ENCODE results near the gene CCDC188.

Gene CCDC188

DNA sequence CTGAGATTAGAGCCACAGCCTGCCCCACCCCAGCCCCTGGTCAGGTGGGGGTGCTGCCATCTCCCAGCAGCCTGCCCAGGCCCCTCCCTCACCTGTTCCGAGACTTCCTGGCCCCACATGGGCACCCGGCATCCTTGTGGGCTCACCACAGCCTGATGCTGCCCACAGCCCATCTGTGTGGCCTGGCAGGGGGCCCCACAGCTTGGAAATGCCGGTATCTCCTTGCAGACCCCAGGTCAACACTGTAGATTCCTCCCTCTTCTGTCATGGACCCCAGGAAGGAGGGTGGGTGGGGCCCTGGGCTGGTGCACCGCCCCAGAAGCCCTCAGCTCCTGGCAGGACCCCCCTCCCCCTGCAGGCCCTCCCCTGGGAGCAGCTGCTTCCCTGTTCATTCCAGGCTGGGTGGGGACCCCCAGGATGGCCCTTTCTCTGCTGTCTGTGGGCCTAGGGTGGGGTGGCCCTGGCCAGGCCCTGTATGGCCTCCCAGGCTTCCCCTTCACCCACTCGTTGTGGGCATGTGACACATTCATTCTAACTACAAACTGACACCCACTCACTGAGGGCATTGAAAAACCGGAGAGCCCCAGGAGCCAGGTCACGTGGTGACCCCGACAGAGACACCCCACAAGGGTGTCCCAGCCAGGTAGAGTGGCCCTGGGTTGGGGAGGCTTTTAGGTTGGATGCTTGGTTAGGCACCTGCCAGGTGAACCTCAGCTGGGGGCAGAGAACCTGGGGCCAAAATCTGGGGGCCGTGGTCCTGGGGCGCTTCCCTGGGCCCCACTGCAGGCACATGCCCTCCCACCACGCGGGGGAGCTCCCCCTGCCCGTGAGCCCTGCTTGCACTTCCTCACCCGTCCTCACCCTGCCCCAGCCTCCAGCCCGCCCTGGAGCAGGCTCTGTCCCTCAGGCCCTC, 44.1 kb upstream of the CCDC188 start:
- Histone ChIP-seq H4K20me1 (ENCODE audit: control insufficient read depth, insufficient read depth, low read depth, low read length) (no peaks in the 10 kb centered on the region), H3K4me2 (ENCODE audit: low read length) (no peak overlapping the region), H3K27ac (ENCODE audit: low read depth, low read length) (no peak overlapping the region), H3K79me2 (ENCODE audit: control insufficient read depth, low read length) (no peaks in the 10 kb centered on the region), H3K9me2 (replicated peaks; ENCODE audit: control insufficient read depth, low read length) (no peaks in the 10 kb centered on the region), H3K4me1 (ENCODE audit: control insufficient read depth, low read length) (no peaks in the 10 kb centered on the region), H3K9me3 (ENCODE audit: control insufficient read depth, insufficient read depth, low read length) (no peaks in the 10 kb centered on the region), H3K36me3 (ENCODE audit: control insufficient read depth, low read length) (no peaks in the 10 kb centered on the region), H3F3A (ENCODE audit: control insufficient read depth, insufficient read depth) (no peaks in the 10 kb centered on the region), H3K4me3 (ENCODE audit: low read length) (no peak overlapping the region), H3K27me3 (ENCODE audit: control insufficient read depth, low read length) (no peaks in the 10 kb centered on the region; the same call in 1 of the 2 replicates)
- no peak for TF ChIP-seq EZH2phosphoT487 (IDR thresholded peaks at IDR 0.05; ENCODE audit: borderline replicate concordance, low read length)
- TF ChIP-seq, protein P1, sequence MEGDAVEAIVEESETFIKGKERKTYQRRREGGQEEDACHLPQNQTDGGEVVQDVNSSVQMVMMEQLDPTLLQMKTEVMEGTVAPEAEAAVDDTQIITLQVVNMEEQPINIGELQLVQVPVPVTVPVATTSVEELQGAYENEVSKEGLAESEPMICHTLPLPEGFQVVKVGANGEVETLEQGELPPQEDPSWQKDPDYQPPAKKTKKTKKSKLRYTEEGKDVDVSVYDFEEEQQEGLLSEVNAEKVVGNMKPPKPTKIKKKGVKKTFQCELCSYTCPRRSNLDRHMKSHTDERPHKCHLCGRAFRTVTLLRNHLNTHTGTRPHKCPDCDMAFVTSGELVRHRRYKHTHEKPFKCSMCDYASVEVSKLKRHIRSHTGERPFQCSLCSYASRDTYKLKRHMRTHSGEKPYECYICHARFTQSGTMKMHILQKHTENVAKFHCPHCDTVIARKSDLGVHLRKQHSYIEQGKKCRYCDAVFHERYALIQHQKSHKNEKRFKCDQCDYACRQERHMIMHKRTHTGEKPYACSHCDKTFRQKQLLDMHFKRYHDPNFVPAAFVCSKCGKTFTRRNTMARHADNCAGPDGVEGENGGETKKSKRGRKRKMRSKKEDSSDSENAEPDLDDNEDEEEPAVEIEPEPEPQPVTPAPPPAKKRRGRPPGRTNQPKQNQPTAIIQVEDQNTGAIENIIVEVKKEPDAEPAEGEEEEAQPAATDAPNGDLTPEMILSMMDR (IDR thresholded peaks at IDR 0.05; ENCODE audit: low read depth, low read length, poor library complexity, severe bottlenecking), result no peak

DNA sequence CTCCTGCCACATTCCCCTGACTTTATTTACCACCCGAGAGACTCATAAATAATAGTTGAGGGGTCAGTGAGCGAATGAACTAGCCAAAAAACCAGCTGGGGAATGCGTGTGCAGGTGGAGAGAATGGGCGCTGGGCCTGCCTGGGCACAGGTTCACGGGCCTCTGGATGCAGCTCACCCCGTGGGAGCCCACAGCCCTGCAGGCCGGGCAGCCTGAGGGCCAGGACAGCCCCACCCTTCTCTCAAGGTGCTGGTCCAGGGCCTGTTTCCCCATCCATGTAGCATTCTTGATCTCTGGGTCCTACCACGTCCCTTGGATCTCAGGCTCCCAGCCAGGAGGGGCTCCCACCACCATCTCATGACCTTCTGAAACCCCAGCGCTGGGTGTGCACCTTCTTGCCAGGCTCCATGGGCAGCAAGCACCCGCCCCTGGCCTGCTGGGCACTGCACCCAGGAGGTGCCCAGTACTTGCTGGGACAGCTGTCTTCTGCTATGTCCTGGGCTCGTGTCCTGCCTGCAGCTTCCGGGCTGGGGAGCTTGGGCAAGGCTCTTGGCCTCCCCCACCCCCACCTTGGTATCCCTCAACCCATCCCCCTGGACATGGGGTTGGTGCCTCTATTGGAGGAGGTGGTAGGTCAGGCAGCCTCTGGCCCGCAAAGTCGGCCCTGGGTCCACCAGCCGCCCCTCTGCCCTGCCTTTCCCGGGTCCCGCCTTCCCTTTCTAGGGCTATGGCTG, 43.1 kb upstream of the CCDC188 start:
- Histone ChIP-seq H3K4me1 (ENCODE audit: control insufficient read depth, low read length) (no peaks in the 10 kb centered on the region), H3K9me2 (replicated peaks; ENCODE audit: control insufficient read depth, low read length) (no peaks in the 10 kb centered on the region), H3K27me3 (ENCODE audit: control insufficient read depth, low read length) (no peaks in the 10 kb centered on the region; the same call in 1 of the 2 replicates), H3K4me3 (ENCODE audit: low read length) (no peak overlapping the region), H3K9me3 (ENCODE audit: control insufficient read depth, insufficient read depth, low read length) (no peaks in the 10 kb centered on the region), H3K27ac (ENCODE audit: low read depth, low read length) (no peak overlapping the region), H4K20me1 (ENCODE audit: control insufficient read depth, insufficient read depth, low read depth, low read length) (no peaks in the 10 kb centered on the region), H3K4me2 (ENCODE audit: low read length) (no peak overlapping the region), H3K79me2 (ENCODE audit: control insufficient read depth, low read length) (no peaks in the 10 kb centered on the region), H3F3A (ENCODE audit: control insufficient read depth, insufficient read depth) (no peaks in the 10 kb centered on the region), H3K36me3 (ENCODE audit: control insufficient read depth, low read length) (no peaks in the 10 kb centered on the region)
- TF ChIP-seq, protein P1 (IDR thresholded peaks at IDR 0.05; ENCODE audit: low read depth, low read length, poor library complexity, severe bottlenecking), result no peak
- no peak for TF ChIP-seq EZH2phosphoT487 (IDR thresholded peaks at IDR 0.05; ENCODE audit: borderline replicate concordance, low read length)

DNA sequence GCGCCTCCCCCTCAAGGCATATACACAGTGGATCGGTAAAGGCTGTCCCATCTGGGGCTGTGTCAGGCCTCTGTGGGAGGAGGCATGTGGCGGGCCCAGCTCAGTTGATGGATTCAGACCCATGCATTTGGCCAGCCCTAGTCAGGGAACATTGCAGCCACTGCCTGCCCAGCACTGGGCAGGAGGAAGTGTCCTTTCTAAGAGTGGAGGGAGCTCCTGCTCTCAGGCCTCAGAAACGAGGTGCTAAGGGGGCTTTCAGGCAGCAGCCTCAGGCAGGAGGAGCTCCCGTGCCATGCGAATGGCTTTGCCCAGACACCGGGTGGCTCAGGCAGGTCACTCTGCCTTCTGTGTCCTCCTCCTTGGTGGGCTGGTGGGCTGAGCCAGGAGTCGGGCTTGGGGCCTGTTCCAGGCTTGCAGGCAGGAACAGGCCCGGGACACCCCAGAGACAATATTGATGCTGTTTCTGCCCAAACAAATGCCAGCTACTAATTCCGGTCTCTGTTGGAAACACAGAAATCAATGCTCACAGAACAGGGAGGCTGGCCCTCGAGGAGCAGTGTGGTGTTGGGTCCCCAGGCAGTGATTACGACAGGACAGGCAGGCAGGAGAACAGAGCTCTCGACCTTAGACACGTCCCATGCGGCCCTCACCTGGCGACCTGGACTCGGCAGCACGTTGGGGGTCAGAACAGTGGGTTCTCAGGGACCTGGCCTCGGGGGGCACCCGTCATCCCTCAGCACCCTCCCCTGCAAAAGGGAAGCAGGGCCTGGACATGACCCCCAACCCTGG, 42.3 kb upstream of the CCDC188 start:
- Histone ChIP-seq H3K9me2 (replicated peaks; ENCODE audit: control insufficient read depth, low read length) (no peaks in the 10 kb centered on the region), H3K79me2 (ENCODE audit: control insufficient read depth, low read length) (no peaks in the 10 kb centered on the region), H3F3A (ENCODE audit: control insufficient read depth, insufficient read depth) (no peaks in the 10 kb centered on the region), H3K4me2 (ENCODE audit: low read length) (no peak overlapping the region), H3K27me3 (ENCODE audit: control insufficient read depth, low read length) (no peaks in the 10 kb centered on the region), H3K4me1 (ENCODE audit: control insufficient read depth, low read length) (no peaks in the 10 kb centered on the region), H3K36me3 (ENCODE audit: control insufficient read depth, low read length) (no peaks in the 10 kb centered on the region), H4K20me1 (ENCODE audit: control insufficient read depth, insufficient read depth, low read depth, low read length) (no peaks in the 10 kb centered on the region), H3K9me3 (ENCODE audit: control insufficient read depth, insufficient read depth, low read length) (no peaks in the 10 kb centered on the region), H3K27ac (ENCODE audit: low read depth, low read length) (no peak overlapping the region), H3K4me3 (ENCODE audit: low read length) (no peak overlapping the region)
- TF ChIP-seq EZH2phosphoT487 (IDR thresholded peaks at IDR 0.05; ENCODE audit: borderline replicate concordance, low read length), result no peak
- TF ChIP-seq, protein P1 (IDR thresholded peaks at IDR 0.05; ENCODE audit: low read depth, low read length, poor library complexity, severe bottlenecking), result no peak

Measured in DOHH2 (cell line).